HCT116 (cell line): ENCODE data around the gene NR1D2.

Experiments used
- EZH2 ChIP-seq: fragments of 200-600 bp; sonication (generic); IDR thresholded peaks from 2 replicates; pipeline ENCODE4 v1.6.1; 2017; ENCODE audit warnings: antibody characterized with exemption, mixed run types
- POLR2A ChIP-seq: IDR thresholded peaks from 2 replicates; pipeline ENCODE4 v1.7.0; 2011; ENCODE audit warnings: borderline replicate concordance; ENCODE audit not compliant: insufficient read depth, insufficient read length; ENCODE audit errors: extremely low read depth
- POLR2AphosphoS5 ChIP-seq: IDR thresholded peaks from 2 replicates; pipeline ENCODE4 v1.6.1; 2011; ENCODE audit warnings: mild to moderate bottlenecking, low read depth, low read length, moderate library complexity

DNA sequence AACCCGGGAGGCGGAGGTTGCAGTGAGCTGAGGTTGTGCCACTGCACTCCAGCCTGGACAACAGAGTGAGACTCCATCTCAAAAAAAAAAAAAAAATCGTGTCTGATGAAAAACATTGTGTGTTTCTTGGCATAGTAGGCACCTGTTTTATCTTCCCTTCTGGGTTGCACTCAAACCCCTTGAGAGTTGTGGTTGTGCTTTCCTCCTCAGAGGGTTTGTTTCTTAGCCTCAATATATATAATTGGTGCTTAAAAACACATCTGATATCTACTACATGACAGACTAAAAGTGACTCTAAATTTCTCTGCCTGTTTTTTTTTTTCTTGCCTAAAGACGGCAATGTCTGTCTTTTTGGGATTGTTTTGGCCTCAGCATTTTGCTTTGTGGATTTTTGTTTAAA lies 7.6 kb downstream of the NR1D2 start:
- no peak for TF ChIP-seq POLR2AphosphoS5
- TF ChIP-seq POLR2A, result no peak
- TF ChIP-seq EZH2, result no peak
